HG03354 (cell line): ENCODE results near the gene ST6GALNAC4.
"Not testable (repeated sequence)": the region's sequence is repeated elsewhere in the genome, so short reads cannot be mapped to it uniquely, and the experiment has no call there.

Experiments used
- ATAC-seq: cut with Tn5 transposase; IDR thresholded peaks from one replicate; pipeline ENCODE4 v1.9.1; 2021; ENCODE audit warnings: mild to moderate bottlenecking; ENCODE audit not compliant: unreplicated experiment, poor library complexity, severe bottlenecking

ST6GALNAC4 gene

GRCh38 chr9:127875306-127875966, 41.4 kb downstream of the ST6GALNAC4 start:
- ATAC-seq, result no peak

GRCh38 chr9:127874301-127875221, 42.3 kb downstream of the ST6GALNAC4 start:
- ATAC-seq, result no peak

- ATAC-seq, result no peak
Observed at GRCh38 chr9:127873886-127874285, 43.0 kb downstream of the ST6GALNAC4 start.

DNA sequence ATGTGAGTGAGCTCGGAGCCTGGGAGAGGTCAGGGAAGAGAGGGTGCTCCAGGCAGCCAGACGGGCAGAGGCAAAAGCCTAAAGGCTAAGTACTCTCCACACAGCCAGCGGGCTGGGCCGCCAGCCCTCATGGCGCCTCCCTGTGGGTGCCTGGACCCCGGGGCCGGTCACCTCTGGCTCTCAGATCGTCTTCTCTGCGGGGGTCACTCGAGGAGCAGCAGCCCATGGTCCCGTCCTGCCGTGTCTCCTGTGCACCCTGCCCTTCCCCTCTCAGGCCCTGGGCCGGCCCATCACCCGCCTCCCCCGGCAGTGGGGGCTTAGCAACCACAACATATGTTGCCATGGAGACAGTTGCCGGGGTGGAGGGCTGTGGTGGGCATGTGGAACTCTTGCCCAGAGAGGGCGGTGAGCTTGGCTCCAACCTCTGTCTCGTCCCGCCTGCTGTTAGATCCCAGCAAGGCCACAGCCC, 43.6 kb downstream of the ST6GALNAC4 start:
- ATAC-seq, result no peak

GRCh38 chr9:127872369-127873222, 44.2 kb downstream of the ST6GALNAC4 start:
- no peak for ATAC-seq

GRCh38 chr9:127871531-127871930, 45.3 kb downstream of the ST6GALNAC4 start:
- no peak for ATAC-seq

GRCh38 chr9:127870887-127871286, 46.0 kb downstream of the ST6GALNAC4 start:
- ATAC-seq, result no peak

DNA sequence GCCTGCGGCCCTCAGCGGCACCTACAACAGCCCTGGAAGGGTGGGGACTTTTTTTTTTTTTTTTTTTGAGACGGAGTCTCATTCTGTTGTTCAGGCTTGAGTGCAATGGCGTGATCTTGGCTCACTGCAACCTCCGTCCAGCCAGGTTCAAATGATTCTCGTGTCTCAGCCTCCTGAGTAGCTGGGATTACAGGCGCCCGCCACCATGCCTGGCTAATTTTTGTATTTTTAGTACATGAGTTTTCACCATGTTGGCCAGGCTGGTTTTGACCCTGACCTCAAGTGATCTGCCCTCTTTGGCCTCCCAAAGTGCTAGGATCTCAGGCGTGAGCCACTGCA, 46.7 kb downstream of the ST6GALNAC4 start:
- ATAC-seq, result not testable (repeated sequence)

- peak; percentile 72 for ATAC-seq
Observed at GRCh38 chr9:127869310-127870152, 47.3 kb downstream of the ST6GALNAC4 start.

GRCh38 chr9:127868278-127868902, 48.5 kb downstream of the ST6GALNAC4 start:
- ATAC-seq, result no peak

GRCh38 chr9:127867356-127868277, 49.2 kb downstream of the ST6GALNAC4 start:
- ATAC-seq, result no peak

DNA sequence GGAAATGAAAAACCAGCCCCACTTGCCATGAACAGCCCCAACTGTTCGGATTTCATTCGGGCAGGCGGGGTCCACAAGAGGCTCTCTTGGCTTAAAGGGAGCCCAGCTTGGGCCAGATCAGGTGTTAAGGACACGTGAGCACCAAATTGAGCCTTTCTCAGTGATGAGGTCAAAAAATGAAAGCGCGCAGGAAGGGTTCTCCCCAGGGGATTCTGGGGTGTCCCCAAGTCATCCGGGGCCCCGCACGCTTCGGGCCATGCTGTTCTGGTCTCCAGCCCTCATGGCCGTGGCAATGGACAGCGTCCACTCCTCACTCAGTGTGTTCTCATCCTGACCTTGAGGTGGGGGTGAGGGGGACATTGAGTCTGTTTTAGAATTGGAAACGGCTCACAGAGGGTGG, 50.3 kb downstream of the ST6GALNAC4 start:
- ATAC-seq, result no peak

DNA sequence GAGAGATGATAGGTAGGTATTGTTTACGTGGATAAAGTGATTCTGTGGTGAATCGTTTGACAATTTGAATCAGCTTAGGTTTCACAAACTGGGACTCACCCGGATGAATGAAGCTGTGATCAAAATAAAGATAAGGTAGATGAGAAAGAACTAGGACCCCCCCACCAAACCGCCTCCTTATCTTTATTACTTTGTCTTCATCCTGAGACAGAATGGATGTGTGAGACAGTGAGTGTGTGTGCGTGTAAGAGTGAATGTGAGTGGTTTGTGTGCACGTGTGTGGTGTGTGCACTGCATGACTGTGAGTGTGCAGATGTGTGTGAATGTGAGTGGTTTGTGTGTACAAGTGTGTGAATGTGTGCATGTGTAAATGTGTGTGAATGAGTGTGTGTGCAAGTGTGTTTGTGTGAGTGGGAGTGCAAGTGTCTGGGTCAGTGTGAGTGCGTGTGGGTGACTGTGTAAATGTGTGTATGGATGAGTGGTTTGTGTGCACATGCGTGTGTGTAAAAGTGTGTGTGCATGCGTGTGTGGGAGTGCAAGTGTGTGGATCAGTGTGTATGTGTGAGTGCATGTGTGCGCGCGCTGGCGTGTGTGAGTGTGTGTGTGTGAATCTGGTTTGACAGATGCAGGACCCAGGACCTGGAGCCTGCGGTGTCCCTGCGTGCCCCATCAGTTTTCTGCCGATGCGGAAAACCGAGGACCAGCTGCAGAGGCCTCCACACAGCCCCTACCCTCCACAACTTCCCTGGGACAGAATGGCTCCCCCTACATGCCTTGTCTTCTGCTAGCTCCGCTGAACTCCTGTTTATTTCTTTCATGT, 51.0 kb downstream of the ST6GALNAC4 start:
- ATAC-seq, result no peak

- no peak for ATAC-seq
Observed at GRCh38 chr9:127863191-127863621, 53.6 kb downstream of the ST6GALNAC4 start.

DNA sequence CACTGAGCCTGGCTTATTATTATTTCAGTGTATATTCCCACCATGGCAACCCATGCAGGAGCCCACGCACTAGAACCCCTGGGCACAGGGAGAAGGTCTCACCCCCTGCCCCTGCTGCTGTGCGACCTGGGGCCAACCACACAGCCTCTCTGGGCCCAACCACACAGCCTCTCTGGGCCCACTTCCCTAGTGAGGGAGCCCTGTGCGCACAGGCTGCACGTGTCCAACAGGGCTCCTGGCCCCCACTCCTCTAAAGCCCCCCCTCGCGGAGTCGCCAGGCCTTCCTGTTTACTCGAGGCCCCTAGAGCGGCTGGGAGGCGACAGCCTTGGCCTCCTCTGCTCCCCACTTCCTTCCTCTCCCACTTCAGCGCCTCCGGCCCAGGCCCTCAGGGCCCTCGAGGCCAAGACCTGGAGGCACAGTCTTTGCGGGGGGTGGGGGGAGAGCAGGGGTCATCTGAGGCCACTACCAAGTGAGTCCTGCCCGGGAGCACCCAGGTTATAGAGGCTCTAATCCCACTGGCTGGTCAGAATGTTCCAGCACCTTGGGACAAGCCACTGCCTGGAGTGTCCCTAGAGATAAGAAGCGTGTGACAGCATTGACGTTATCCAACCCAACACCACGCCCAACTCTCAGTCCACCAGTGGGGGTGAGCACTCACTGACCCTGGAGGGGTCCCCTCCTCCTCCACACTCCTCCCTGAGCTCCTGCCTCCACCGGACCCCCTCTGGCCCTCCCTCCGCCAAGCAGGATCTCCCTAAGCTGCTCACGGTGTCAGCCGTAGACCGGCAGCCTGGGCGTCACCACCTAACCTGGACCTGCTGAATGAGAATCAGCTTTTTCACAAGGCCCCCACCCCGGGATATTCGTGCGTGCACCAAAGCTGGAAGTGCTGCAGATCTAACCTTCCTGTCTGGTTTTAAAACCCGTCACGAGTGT, 54.5 kb downstream of the ST6GALNAC4 start:
- no peak for ATAC-seq

DNA sequence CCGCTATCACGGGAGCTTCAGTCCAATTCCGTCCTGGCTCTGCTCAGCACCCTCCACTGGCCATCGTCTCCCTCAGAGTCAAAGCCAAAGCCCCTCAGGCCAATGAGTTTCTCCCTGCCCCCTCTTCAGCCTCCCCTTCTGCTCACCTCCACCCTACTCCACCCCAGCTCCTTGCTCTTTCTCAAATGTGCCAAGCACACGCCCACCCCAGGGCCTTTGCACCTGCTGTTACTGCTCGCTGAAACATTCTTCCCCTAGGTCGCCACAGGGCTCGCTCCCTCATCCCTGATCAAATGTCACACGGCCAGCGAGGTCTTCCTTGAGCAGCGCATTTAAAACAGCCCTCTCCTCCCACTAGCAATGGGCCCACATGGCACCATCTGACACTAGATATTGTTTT, 56.1 kb downstream of the ST6GALNAC4 start:
- no peak for ATAC-seq
